ENCODE measurements around the gene UGGT2.
"Not testable (repeated sequence)": the region's sequence is repeated elsewhere in the genome, so short reads cannot be mapped to it uniquely, and the experiment has no call there.

Gene UGGT2

GRCh38 chr13:96065849-96066248, 12.6 kb upstream of the UGGT2 start:
- no peak for DNase-seq
- Mint-ChIP-seq H3K9me3 (no peaks in the 10 kb centered on the region), H3K27me3 (ENCODE audit: low read depth, poor library complexity) (peaks cover 22% of the 10 kb centered on the region), H3K27ac (no peak overlapping the region), H3K4me3 (no peak overlapping the region), H3K4me1 (no peaks in the 10 kb centered on the region), H3K36me3 (ENCODE audit: low read depth) (no peaks in the 10 kb centered on the region)
- no peak for TF ChIP-seq CTCF (IDR thresholded peaks at IDR 0.05)

GRCh38 chr13:96052656-96053002, 572 bp downstream of the UGGT2 start:
- Mint-ChIP-seq H3K27me3 (ENCODE audit: low read depth, poor library complexity) (peaks cover 11% of the 10 kb centered on the region), H3K27ac (peak overlapping the region; percentile 99), H3K36me3 (ENCODE audit: low read depth) (peaks cover 46% of the 10 kb centered on the region), H3K9me3 (peaks cover 46% of the 10 kb centered on the region), H3K4me1 (peaks cover 10% of the 10 kb centered on the region), H3K4me3 (peak overlapping the region; percentile 98)
- no peak for DNase-seq
- no peak for TF ChIP-seq CTCF (IDR thresholded peaks at IDR 0.05)

- H3K27ac Mint-ChIP-seq, DNase-seq: not testable (repeated sequence)
- Mint-ChIP-seq H3K36me3 (ENCODE audit: low read depth) (peaks cover 53% of the 10 kb centered on the region), H3K27me3 (ENCODE audit: low read depth, poor library complexity) (peaks cover 11% of the 10 kb centered on the region), H3K4me3 (peak overlapping the region; percentile 98), H3K4me1 (peaks cover 10% of the 10 kb centered on the region), H3K9me3 (peaks cover 52% of the 10 kb centered on the region)
Observed at GRCh38 chr13:96051946-96052345, 1.3 kb downstream of the UGGT2 start.

GRCh38 chr13:96051491-96051890, 1.7 kb downstream of the UGGT2 start:
- H3K4me1 Mint-ChIP-seq = peaks cover 10% of the 10 kb centered on the region
- H3K27me3 Mint-ChIP-seq (ENCODE audit: low read depth, poor library complexity); DNase-seq; H3K27ac Mint-ChIP-seq: not testable (repeated sequence)
- peaks cover 57% of the 10 kb centered on the region for H3K9me3 Mint-ChIP-seq
- peaks cover 57% of the 10 kb centered on the region for H3K36me3 Mint-ChIP-seq (ENCODE audit: low read depth)
- peak overlapping the region; percentile 98 for H3K4me3 Mint-ChIP-seq

GRCh38 chr13:96050955-96051354, 2.2 kb downstream of the UGGT2 start:
- peaks cover 62% of the 10 kb centered on the region for H3K9me3 Mint-ChIP-seq
- H3K36me3 Mint-ChIP-seq (ENCODE audit: low read depth) = peaks cover 63% of the 10 kb centered on the region
- not testable (repeated sequence) for H3K27me3 Mint-ChIP-seq (ENCODE audit: low read depth, poor library complexity); H3K27ac Mint-ChIP-seq; DNase-seq; H3K4me3 Mint-ChIP-seq
- peaks cover 10% of the 10 kb centered on the region for H3K4me1 Mint-ChIP-seq

- peaks cover 100% of the 10 kb centered on the region for H3K36me3 Mint-ChIP-seq (ENCODE audit: low read depth)
- H3K9me3 Mint-ChIP-seq = peaks cover 97% of the 10 kb centered on the region
- H3K27ac Mint-ChIP-seq; H3K4me3 Mint-ChIP-seq; DNase-seq; H3K4me1 Mint-ChIP-seq; H3K27me3 Mint-ChIP-seq (ENCODE audit: low read depth, poor library complexity): not testable (repeated sequence)
Observed at GRCh38 chr13:96046449-96047126, 6.6 kb downstream of the UGGT2 start.

- no peak overlapping the region for H3K4me3 Mint-ChIP-seq
- no peak for DNase-seq
- no peaks in the 10 kb centered on the region for H3K27me3 Mint-ChIP-seq (ENCODE audit: low read depth, poor library complexity)
- H3K27ac Mint-ChIP-seq = no peak overlapping the region
- H3K36me3 Mint-ChIP-seq (ENCODE audit: low read depth) = peaks cover 97% of the 10 kb centered on the region
- TF ChIP-seq CTCF (IDR thresholded peaks at IDR 0.05) = no peak
- no peaks in the 10 kb centered on the region for H3K4me1 Mint-ChIP-seq
- peaks cover 75% of the 10 kb centered on the region for H3K9me3 Mint-ChIP-seq
Observed at GRCh38 chr13:96044238-96044637, 9.0 kb downstream of the UGGT2 start.

- H3K36me3 Mint-ChIP-seq (ENCODE audit: low read depth) = peaks cover 80% of the 10 kb centered on the region
- TF ChIP-seq CTCF (IDR thresholded peaks at IDR 0.05) = no peak
- no peak overlapping the region for H3K4me3 Mint-ChIP-seq
- DNase-seq = no peak
- no peaks in the 10 kb centered on the region for H3K4me1 Mint-ChIP-seq
- peaks cover 48% of the 10 kb centered on the region for H3K9me3 Mint-ChIP-seq
- H3K27ac Mint-ChIP-seq = no peak overlapping the region
- H3K27me3 Mint-ChIP-seq (ENCODE audit: low read depth, poor library complexity) = no peaks in the 10 kb centered on the region
Observed at GRCh38 chr13:96041326-96042110, 11.7 kb downstream of the UGGT2 start.
